GM12875 (cell line): ENCODE measurements around the gene TRIM47.

ENCODE experiments used
- H3K4me3 ChIP-seq: one replicate; pipeline ENCODE4 v1.5.1; 2011; ENCODE audit warnings: low read depth, low read length, control low read depth
- TF ChIP-seq, protein P1 (sequence below): IDR thresholded peaks from 2 replicates; pipeline ENCODE4 v1.5.1; 2011; ENCODE audit warnings: low read depth, mild to moderate bottlenecking, control low read depth, inconsistent platforms, low read length, moderate library complexity, borderline replicate concordance; ENCODE audit not compliant: insufficient read depth

TRIM47 gene

GRCh38 chr17:75828741-75829140 lies 49.6 kb downstream of the TRIM47 start:
- no peak overlapping the region for H3K4me3 ChIP-seq
- TF ChIP-seq, protein P1, sequence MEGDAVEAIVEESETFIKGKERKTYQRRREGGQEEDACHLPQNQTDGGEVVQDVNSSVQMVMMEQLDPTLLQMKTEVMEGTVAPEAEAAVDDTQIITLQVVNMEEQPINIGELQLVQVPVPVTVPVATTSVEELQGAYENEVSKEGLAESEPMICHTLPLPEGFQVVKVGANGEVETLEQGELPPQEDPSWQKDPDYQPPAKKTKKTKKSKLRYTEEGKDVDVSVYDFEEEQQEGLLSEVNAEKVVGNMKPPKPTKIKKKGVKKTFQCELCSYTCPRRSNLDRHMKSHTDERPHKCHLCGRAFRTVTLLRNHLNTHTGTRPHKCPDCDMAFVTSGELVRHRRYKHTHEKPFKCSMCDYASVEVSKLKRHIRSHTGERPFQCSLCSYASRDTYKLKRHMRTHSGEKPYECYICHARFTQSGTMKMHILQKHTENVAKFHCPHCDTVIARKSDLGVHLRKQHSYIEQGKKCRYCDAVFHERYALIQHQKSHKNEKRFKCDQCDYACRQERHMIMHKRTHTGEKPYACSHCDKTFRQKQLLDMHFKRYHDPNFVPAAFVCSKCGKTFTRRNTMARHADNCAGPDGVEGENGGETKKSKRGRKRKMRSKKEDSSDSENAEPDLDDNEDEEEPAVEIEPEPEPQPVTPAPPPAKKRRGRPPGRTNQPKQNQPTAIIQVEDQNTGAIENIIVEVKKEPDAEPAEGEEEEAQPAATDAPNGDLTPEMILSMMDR = no peak

- TF ChIP-seq, protein P1 = no peak
- no peak overlapping the region for H3K4me3 ChIP-seq
Measured at GRCh38 chr17:75828076-75828400, 50.3 kb downstream of the TRIM47 start.

- H3K4me3 ChIP-seq = no peak overlapping the region
Measured at GRCh38 chr17:75827308-75828075, 50.9 kb downstream of the TRIM47 start.

DNA sequence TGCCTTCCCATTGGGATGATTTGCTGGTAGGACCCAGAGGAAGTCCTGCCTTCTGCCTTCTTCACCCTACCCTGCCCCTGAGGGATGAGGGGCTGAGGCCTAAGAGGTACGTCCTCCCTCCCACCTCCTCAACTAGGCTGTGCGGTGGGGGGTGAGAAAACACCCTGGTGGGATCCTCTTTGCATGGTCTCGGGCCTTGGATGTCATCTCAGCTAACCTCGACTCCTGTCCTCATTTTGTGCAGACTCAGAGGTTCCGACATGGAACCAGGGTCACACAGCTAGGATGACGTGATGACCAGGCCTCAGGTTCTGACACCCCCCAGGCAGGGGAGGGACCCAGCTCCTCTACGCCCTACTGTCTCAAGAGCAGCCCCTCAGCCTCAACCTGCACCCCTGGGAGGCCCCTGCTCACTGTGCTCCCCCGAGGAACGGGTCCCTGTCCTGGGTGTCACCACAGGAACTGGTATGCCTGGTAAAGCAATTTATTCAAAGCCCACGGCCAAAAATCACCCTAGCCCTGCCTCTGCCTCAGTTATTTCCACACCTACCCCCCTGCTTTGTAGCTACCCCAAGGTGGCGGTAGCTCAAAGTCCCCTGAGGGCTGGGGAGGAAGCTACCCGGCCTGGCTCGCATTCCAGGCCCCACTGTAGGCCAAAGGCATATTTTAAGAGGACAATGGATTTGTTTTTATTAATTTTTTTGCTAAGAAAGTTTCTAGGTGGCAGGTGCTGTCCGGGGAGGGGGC lies 51.6 kb downstream of the TRIM47 start:
- no peak overlapping the region for H3K4me3 ChIP-seq
- TF ChIP-seq, protein P1 = no peak

More at GRCh38 chr17:75827308-75828075, 50.9 kb downstream of the TRIM47 start:
- TF ChIP-seq, protein P1 = peak; percentile 82

GRCh38 chr17:75825748-75826370 lies 52.5 kb downstream of the TRIM47 start:
- TF ChIP-seq, protein P1 = no peak
- H3K4me3 ChIP-seq = no peak overlapping the region

DNA sequence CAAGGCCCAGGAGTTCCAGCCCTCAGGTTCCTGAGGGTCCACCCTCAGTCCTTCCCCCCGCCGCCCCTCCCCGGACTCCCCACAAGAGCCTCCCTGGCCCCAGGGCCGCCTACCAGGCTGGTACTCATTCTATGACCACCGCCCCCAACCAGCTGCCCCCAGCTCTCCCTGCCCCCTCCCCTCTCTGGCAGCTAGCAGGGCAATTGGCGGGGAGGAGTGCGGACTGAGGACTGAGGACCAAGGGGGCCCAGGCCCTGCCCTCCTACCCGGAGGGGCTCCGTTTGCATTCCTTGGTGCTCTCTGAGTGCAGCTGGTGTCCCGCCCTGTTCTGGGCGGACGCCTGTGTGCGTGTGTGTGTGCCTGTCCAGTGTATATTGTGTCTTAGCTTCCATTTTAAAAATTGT lies 53.2 kb downstream of the TRIM47 start:
- no peak overlapping the region for H3K4me3 ChIP-seq
- TF ChIP-seq, protein P1 = no peak

- no peak overlapping the region for H3K4me3 ChIP-seq
- TF ChIP-seq, protein P1 = no peak
Measured at GRCh38 chr17:75824666-75825065, 53.7 kb downstream of the TRIM47 start.
